Breast epithelium (tissue), 4 donors: ENCODE data around the gene EFCAB8. TPM values are rescaled to one million over a fixed set of nuclear protein-coding genes. Genes with fewer than 3 reads are reported as not detected.
"Not testable (repeated sequence)": the region's sequence is repeated elsewhere in the genome, so short reads cannot be mapped to it uniquely, and the experiment has no call there.

Source experiments
- DNase-seq, 2 donors: peaks; one replicate each; pipeline ENCODE4 v3.0.0-alpha.2; 2019; ENCODE audit warnings: low spot score in 2 of 2
- H3K27ac ChIP-seq, 2 donors: fragments of 200-600 bp; sonication (generic) in 1 of 2; one replicate each; pipeline ENCODE4 v1.5.1; 2016 to 2019; ENCODE audit warnings: mild to moderate bottlenecking in 1 of 2
- H3K27me3 ChIP-seq, 2 donors: fragments of 200-600 bp; sonication (generic) in 1 of 2; one replicate each; pipeline versions ENCODE4 v1.5.1 to v1.6.0; 2017 to 2019; ENCODE audit warnings: control low read depth in 1 of 2, mild to moderate bottlenecking in 1 of 2
- H3K36me3 ChIP-seq: fragments of 200-600 bp; one replicate; pipeline ENCODE4 v1.5.1; 2019
- H3K4me1 ChIP-seq, 2 donors: fragments of 200-600 bp; sonication (generic); one replicate each; pipeline ENCODE4 v1.5.1; 2016 to 2019; ENCODE audit warnings: control low read depth in 1 of 2
- H3K4me3 ChIP-seq, 3 donors: fragments of 200-600 bp; sonication (generic); 1 replicate in 2 of 3; 2 replicates in 1 of 3; pipeline ENCODE4 v1.5.1; 2016 to 2019; ENCODE audit warnings: mild to moderate bottlenecking in 3 of 3, moderate library complexity in 2 of 3
- H3K9me3 ChIP-seq, 2 donors: fragments of 200-600 bp; sonication (generic) in 1 of 2; one replicate each; pipeline ENCODE4 v1.5.1; 2016 to 2019; ENCODE audit warnings: control low read depth in 1 of 2
- POLR2A ChIP-seq: fragments of 450-650 bp; IDR thresholded peaks from one replicate; pipeline ENCODE4 v1.6.1; 2016; ENCODE audit warnings: antibody characterized with exemption, mild to moderate bottlenecking, moderate library complexity
- POLR2AphosphoS5 ChIP-seq, 3 donors: sonication (generic); formaldehyde crosslinking; IDR thresholded peaks; one replicate each; pipeline ENCODE4 v1.6.1; 2017; ENCODE audit warnings: antibody characterized with exemption in 3 of 3
- intact Hi-C: fragments of 100-400 bp; cut with DNase I; formaldehyde crosslinking; loops from one replicate; pipeline ENCODE4 v1.15.1; 2023; ENCODE audit warnings: low total_unique reads
- total RNA-seq, 3 donors: library from RNA; depleted of rRNA; stranded (reverse); fragments of >200 nt; gene quantifications; one replicate each; pipeline ENCODE4 v1.1.0, GENCODE V29; 2016
- TF ChIP-seq, protein P1 (sequence below), 3 donors: fragments of 450-650 bp; IDR thresholded peaks; one replicate each; pipeline ENCODE4 v1.5.1; 2016 to 2017; ENCODE audit warnings: antibody characterized with exemption in 3 of 3, mild to moderate bottlenecking in 3 of 3, moderate library complexity in 3 of 3

The EFCAB8 gene
- total RNA-seq, 3 donors from 2014 or later, result 0.32 TPM; not detected in 2

DNA sequence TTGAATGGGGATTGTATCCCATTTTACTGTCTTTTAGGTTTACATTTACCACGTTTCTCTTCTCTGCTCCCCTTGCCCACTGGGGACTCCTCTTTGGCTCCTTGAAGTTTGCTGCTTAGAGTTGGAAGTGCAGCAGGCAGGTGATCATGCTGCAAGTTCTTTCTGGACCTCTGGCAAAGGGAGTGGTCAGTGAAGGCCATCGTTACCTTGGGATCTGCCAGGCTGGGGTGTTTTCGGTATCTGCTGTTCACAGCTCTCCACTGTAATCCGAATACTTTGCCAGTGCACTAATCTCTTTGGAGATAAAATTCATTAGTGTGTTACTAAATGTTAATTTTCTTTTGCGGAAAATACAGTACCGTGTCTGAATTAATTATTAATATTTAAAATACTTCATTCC is 9.1 kb upstream of the EFCAB8 start:
- Histone ChIP-seq H3K4me3 (no peak overlapping the region), H3K27ac (no peak overlapping the region), H3K36me3 (peaks cover 6% of the 10 kb centered on the region), H3K27me3 (no peaks in the 10 kb centered on the region), H3K4me1 (no peaks in the 10 kb centered on the region), H3K9me3 (no peaks in the 10 kb centered on the region)
- intact Hi-C loops, result no loop called here
- no peak for DNase-seq
- TF ChIP-seq POLR2A (no peak), POLR2AphosphoS5 (IDR thresholded peaks at IDR 0.05) (no peak)
- TF ChIP-seq, protein P1, sequence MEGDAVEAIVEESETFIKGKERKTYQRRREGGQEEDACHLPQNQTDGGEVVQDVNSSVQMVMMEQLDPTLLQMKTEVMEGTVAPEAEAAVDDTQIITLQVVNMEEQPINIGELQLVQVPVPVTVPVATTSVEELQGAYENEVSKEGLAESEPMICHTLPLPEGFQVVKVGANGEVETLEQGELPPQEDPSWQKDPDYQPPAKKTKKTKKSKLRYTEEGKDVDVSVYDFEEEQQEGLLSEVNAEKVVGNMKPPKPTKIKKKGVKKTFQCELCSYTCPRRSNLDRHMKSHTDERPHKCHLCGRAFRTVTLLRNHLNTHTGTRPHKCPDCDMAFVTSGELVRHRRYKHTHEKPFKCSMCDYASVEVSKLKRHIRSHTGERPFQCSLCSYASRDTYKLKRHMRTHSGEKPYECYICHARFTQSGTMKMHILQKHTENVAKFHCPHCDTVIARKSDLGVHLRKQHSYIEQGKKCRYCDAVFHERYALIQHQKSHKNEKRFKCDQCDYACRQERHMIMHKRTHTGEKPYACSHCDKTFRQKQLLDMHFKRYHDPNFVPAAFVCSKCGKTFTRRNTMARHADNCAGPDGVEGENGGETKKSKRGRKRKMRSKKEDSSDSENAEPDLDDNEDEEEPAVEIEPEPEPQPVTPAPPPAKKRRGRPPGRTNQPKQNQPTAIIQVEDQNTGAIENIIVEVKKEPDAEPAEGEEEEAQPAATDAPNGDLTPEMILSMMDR (IDR thresholded peaks at IDR 0.05), result no peak

DNA sequence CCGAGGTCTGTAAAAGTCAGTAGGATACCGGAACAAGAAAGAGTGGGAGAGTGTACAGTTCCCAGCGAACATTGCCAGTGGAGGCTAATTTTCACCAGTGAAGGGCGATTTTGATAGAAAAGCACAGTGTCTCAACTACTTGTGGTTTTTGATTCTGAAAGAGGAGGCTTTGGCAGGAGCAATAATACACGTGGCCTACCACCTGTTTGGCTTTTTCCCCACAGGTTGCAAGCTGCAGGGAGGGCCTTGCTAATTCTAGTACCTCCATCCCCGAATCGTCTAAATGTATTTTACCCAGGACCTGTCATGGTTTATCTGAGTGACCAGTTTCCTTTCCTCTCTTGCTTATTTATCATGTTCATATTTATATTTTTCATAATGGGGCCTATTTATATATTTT is 3.3 kb upstream of the EFCAB8 start:
- no peak for DNase-seq
- no peaks in the 10 kb centered on the region for H3K36me3 ChIP-seq
- intact Hi-C loops, result no loop called here
- H3K4me3 ChIP-seq, result no peak overlapping the region
- TF ChIP-seq, protein P1 (IDR thresholded peaks at IDR 0.05), result no peak
- TF ChIP-seq POLR2A (no peak), POLR2AphosphoS5 (IDR thresholded peaks at IDR 0.05) (no peak)
- H3K27ac ChIP-seq, result no peak overlapping the region
- H3K4me1 ChIP-seq, result no peaks in the 10 kb centered on the region
- no peaks in the 10 kb centered on the region for H3K9me3 ChIP-seq
- no peaks in the 10 kb centered on the region for H3K27me3 ChIP-seq

DNA sequence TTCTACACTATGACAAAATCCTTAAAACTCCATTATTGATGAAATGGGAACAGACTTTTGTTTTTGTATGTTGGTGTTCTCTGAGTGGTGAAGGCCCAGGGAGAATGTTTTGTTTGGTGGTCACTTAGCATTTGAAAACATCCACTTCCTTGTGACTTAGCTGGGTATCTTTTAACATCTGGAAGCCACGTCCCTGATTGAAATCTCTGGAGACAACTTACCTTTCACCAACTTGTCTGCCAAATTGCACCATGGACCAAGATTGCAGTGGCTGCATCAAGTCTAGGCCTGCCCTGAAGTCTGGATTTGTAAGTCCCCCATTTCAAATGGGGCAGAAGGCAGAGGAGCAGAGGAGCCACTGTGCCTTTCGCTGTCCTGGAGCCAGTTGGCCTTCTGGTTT is 534 bp upstream of the EFCAB8 start:
- Histone ChIP-seq H3K36me3 (no peaks in the 10 kb centered on the region), H3K27ac (no peak overlapping the region)
- intact Hi-C loops, result no loop called here

DNA sequence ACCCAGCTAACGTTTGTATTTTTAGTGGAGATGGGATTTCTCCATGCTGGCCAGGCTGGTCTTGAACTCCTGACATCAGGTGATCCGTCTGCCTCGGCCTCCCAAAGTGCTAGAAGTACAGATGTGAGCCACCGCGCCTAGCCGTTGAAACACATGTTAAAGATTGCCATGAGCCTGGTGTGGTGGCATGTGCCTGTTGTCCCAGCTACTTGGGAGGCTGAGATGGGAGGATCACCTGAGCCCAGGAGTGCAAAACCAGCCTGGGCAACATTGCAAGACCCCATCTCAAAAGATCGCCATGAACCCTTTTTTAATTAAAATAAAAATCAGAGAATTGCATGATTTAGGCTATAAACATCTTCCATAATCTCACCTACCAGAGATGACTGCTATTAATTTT is 2.7 kb downstream of the EFCAB8 start:
- H3K4me1 ChIP-seq, result no peaks in the 10 kb centered on the region
- H3K4me3 ChIP-seq, result no peak overlapping the region
- no peaks in the 10 kb centered on the region for H3K9me3 ChIP-seq
- no peaks in the 10 kb centered on the region for H3K27me3 ChIP-seq
- TF ChIP-seq, protein P1 (IDR thresholded peaks at IDR 0.05), result no peak
- TF ChIP-seq POLR2A (no peak), POLR2AphosphoS5 (IDR thresholded peaks at IDR 0.05) (no peak)
- DNase-seq, result no peak
- intact Hi-C loops, result no loop called here
- no peak overlapping the region for H3K27ac ChIP-seq
- no peaks in the 10 kb centered on the region for H3K36me3 ChIP-seq

More for the DNA sequence above, 534 bp upstream of the EFCAB8 start:
- no peaks in the 10 kb centered on the region for H3K9me3 ChIP-seq
- no peaks in the 10 kb centered on the region for H3K27me3 ChIP-seq
- TF ChIP-seq, protein P1 (IDR thresholded peaks at IDR 0.05), result no peak
- TF ChIP-seq POLR2AphosphoS5 (IDR thresholded peaks at IDR 0.05), result no peak
- TF ChIP-seq POLR2A, result no peak
- H3K4me3 ChIP-seq, result no peak overlapping the region
- no peaks in the 10 kb centered on the region for H3K4me1 ChIP-seq
- DNase-seq, result no peak

DNA sequence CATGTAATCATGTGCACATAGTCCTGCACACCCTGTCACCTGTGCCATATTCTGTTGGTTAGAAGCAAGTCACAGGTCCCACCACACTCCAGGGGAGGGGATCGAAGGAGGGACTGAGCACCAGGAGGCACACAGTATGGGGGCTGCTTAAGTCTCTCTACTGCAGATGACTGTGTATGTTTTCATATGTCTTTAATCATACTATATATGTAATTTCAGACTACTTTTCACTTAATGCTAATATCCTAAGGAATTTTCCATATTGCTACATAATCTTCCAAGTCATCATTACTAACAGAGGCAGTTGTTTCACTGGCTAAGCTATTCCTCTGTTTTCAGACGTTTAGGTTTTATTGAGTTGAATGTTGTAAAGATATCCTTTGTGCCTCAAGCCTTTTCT is 10.8 kb downstream of the EFCAB8 start:
- no peaks in the 10 kb centered on the region for H3K4me1 ChIP-seq
- TF ChIP-seq POLR2A, result no peak
- TF ChIP-seq, protein P1 (IDR thresholded peaks at IDR 0.05), result no peak
- TF ChIP-seq POLR2AphosphoS5 (IDR thresholded peaks at IDR 0.05), result no peak
- H3K4me3 ChIP-seq, result no peak overlapping the region
- H3K9me3 ChIP-seq, result no peaks in the 10 kb centered on the region
- H3K27me3 ChIP-seq, result no peaks in the 10 kb centered on the region
- H3K27ac ChIP-seq, result no peak overlapping the region
- DNase-seq, result no peak
- no peaks in the 10 kb centered on the region for H3K36me3 ChIP-seq
- intact Hi-C loops, result no loop called here

DNA sequence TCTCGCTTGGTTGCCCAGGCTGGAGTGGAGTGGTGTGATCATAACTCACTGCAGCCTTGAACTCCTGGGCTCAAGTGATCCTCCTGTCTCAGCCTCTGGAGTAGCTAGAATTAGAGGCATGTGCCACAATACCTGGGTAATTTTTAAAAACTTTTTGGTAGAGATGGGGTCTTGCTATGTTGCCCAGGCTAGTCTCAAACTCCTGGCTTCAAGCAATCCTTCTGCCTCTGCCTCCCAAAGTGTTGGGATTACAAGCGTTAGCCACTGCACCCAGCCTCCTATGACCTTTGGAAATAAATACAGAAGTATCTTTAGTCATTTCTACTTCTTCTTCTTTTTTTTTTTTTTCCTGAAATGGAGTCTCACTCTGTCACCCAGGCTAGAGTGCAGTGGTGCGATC is 11.8 kb downstream of the EFCAB8 start:
- H3K9me3 ChIP-seq, intact Hi-C loops, DNase-seq, H3K27ac ChIP-seq, H3K36me3 ChIP-seq, H3K4me3 ChIP-seq, H3K4me1 ChIP-seq, H3K27me3 ChIP-seq: not testable (repeated sequence)
